HCT116 (cell line): ENCODE results near the gene KRT38. TPM values are rescaled to one million over a fixed set of nuclear protein-coding genes. Genes with fewer than 3 reads are reported as not detected.

ENCODE experiments used
- ATAC-seq: fragments of 200-7000 bp; cut with Tn5 transposase; 2 replicates; pipeline ENCODE4 v1.9.1; 2020; ENCODE audit warnings: mild to moderate bottlenecking, moderate library complexity
- BruUV-seq: library from RNA; stranded (reverse); fragments of 400-500 nt; replicated peaks from 2 replicates; lab custom pipeline; 2021; lab: Mats Ljungman, UMichigan
- CTCF ChIA-PET: fragments of 300-600 bp; sonication (Branson Sonifier 250); formaldehyde crosslinking; loops from one replicate; lab custom pipeline; 2021; ENCODE audit warnings: antibody characterized with exemption; lab: Charles Lee
- POLR2A ChIA-PET: fragments of 300-600, 350-600 bp; sonication (Branson Sonifier 250); formaldehyde crosslinking; loops from one replicate; lab custom pipeline; 2021; ENCODE audit warnings: antibody characterized with exemption; lab: Charles Lee
- RAD21 ChIA-PET, 2 experiments: fragments of 300-600 bp; sonication (Branson Sonifier 250); formaldehyde crosslinking; loops; one replicate each; lab custom pipeline; 2023; ENCODE audit warnings: low total read pairs in 2 of 2; ENCODE audit not compliant: uncharacterized antibody in 2 of 2, unreplicated experiment in 2 of 2, low non-redundant PET in 1 of 2; lab: Charles Lee
- DNase-seq: peaks from one replicate; pipeline ENCODE4 v3.0.0-alpha.2; 2010; ENCODE audit warnings: low read depth, low spot score
- H2AFZ ChIP-seq: fragments of 200-600 bp; shearing (Covaris generic), sonication (generic); 2 replicates; pipeline ENCODE4 v1.6.1; 2017; ENCODE audit warnings: low read depth, mixed run types, mixed read lengths, antibody characterized with exemption, low read length; ENCODE audit not compliant: poor library complexity, severe bottlenecking
- H3K27ac ChIP-seq: 2 replicates; pipeline ENCODE4 v1.5.1; 2012; ENCODE audit warnings: low read depth, low read length
- H3K27me3 ChIP-seq: fragments of 200-600 bp; sonication (generic); 2 replicates; pipeline ENCODE4 v1.6.1; 2016; ENCODE audit warnings: mixed run types, low read length, mixed read lengths; ENCODE audit not compliant: insufficient read depth
- H3K36me3 ChIP-seq, 2 experiments: fragments of 200-500 bp in 1 of 2; fragments of 200-600 bp in 1 of 2; sonication (Bioruptor generic) in 1 of 2; sonication (generic) in 1 of 2; 2 replicates each; pipeline versions ENCODE4 v1.5.1 to v1.6.1; 2014 to 2016; ENCODE audit warnings: low read length in 2 of 2, inconsistent platforms in 1 of 2, mixed read lengths in 1 of 2, mixed run types in 1 of 2; ENCODE audit not compliant: insufficient read depth in 2 of 2, control insufficient read depth in 1 of 2
- H3K4me1 ChIP-seq, 2 experiments: fragments of 200-600 bp in 1 of 2; sonication (generic) in 1 of 2; 2 replicates each; pipeline versions ENCODE4 v1.5.1 to v1.6.1; 2012 to 2017; ENCODE audit warnings: low read length in 2 of 2, inconsistent platforms in 1 of 2, mild to moderate bottlenecking in 1 of 2, mixed read lengths in 1 of 2, mixed run types in 1 of 2, moderate library complexity in 1 of 2; ENCODE audit not compliant: insufficient read depth in 2 of 2, control insufficient read depth in 1 of 2
- H3K4me2 ChIP-seq: fragments of 200-600 bp; sonication (generic); 2 replicates; pipeline ENCODE4 v1.6.1; 2017; ENCODE audit warnings: mixed run types, low read length, mixed read lengths
- H3K4me3 ChIP-seq, 2 experiments: fragments of 200-600 bp in 1 of 2; sonication (generic) in 1 of 2; replicated peaks in 1 of 2; 2 replicates each; pipeline ENCODE4 v1.5.1; 2011 to 2016; ENCODE audit warnings: low read length in 2 of 2, control low read depth in 1 of 2, low read depth in 1 of 2, mild to moderate bottlenecking in 1 of 2, mixed read lengths in 1 of 2, mixed run types in 1 of 2
- H3K79me2 ChIP-seq: fragments of 200-600 bp; sonication (generic); 2 replicates; pipeline ENCODE4 v1.6.1; 2017; ENCODE audit warnings: mild to moderate bottlenecking, mixed run types, low read length, moderate library complexity, mixed read lengths; ENCODE audit not compliant: insufficient read depth
- H3K9ac ChIP-seq: fragments of 200-600 bp; sonication (generic); 2 replicates; pipeline ENCODE4 v1.6.1; 2016; ENCODE audit warnings: low read length, mixed read lengths
- H3K9me2 ChIP-seq: fragments of 200-600 bp; sonication (generic), shearing (Covaris generic); 2 replicates; pipeline ENCODE4 v1.6.1; 2017; ENCODE audit warnings: mixed run types, mild to moderate bottlenecking, moderate library complexity; ENCODE audit not compliant: insufficient read depth
- H3K9me3 ChIP-seq, 2 experiments: fragments of 200-500 bp in 1 of 2; fragments of 200-600 bp in 1 of 2; sonication (Bioruptor generic) in 1 of 2; sonication (generic) in 1 of 2; 2 replicates each; pipeline ENCODE4 v1.6.1; 2014 to 2017; ENCODE audit warnings: low read length in 2 of 2, mixed read lengths in 2 of 2, inconsistent platforms in 1 of 2, low read depth in 1 of 2, mild to moderate bottlenecking in 1 of 2, mixed run types in 1 of 2, moderate library complexity in 1 of 2; ENCODE audit not compliant: control insufficient read depth in 1 of 2, insufficient read depth in 1 of 2
- H4K20me1 ChIP-seq: fragments of 200-600 bp; sonication (generic), shearing (Covaris generic); 2 replicates; pipeline ENCODE4 v1.6.1; 2017; ENCODE audit warnings: mixed run types, mild to moderate bottlenecking, moderate library complexity; ENCODE audit not compliant: insufficient read depth
- EGR1 ChIP-seq: IDR thresholded peaks from 2 replicates; pipeline ENCODE4 v1.6.1; 2012; ENCODE audit warnings: low read depth
- FOSL1 ChIP-seq: IDR thresholded peaks from 2 replicates; pipeline ENCODE4 v1.6.1; 2012; ENCODE audit warnings: low read depth
- YY1 ChIP-seq: IDR thresholded peaks from 2 replicates; pipeline ENCODE4 v1.6.1; 2011; ENCODE audit warnings: low read length, low read depth, moderate library complexity, mild to moderate bottlenecking; ENCODE audit not compliant: insufficient replicate concordance; ENCODE audit errors: extremely low read depth
- intact Hi-C: fragments of 100-400 bp; cut with micrococcal nuclease; formaldehyde crosslinking; loops from 2 replicates; pipeline ENCODE4 v1.10.0; 2022
- total RNA-seq: library from RNA; stranded (reverse); gene quantifications from one replicate; pipeline ENCODE4 v1.2.1, GENCODE V29; 2021; ENCODE audit not compliant: unreplicated experiment
- TF ChIP-seq, protein P1 (sequence below): IDR thresholded peaks from 2 replicates; pipeline ENCODE4 v1.6.1; 2012
- TF ChIP-seq, protein P2 (sequence below): IDR thresholded peaks from 2 replicates; pipeline ENCODE4 v1.6.1; 2011; ENCODE audit warnings: mild to moderate bottlenecking, low read length, moderate library complexity; ENCODE audit not compliant: insufficient replicate concordance; ENCODE audit errors: extremely low read depth
- TF ChIP-seq, protein P3 (sequence below): IDR thresholded peaks from 2 replicates; pipeline ENCODE4 v1.6.1; 2012; ENCODE audit warnings: low read depth

The KRT38 gene
- total RNA-seq, 1 experiment from 2014 or later, result not detected

DNA sequence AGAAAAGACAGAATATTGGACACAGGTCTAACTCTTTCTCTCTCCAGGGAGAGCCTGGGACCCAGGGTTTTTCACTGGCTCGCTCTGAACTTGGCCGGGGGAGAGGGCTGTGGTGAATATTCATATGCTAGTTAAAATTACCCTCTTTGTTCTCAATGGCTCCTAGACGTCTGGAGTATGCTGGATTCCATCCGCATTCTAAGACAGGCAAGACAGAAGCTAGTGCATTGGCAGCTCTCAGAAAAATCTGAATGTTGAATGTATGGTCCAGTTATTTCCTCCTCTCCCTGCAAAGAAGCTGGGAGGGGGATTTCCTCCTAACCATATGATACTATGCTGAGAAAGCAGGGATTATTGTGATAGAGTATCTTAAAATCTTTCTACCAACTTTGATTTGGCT, 53.1 kb downstream of the KRT38 start:
- Histone ChIP-seq H4K20me1 (no peaks in the 10 kb centered on the region), H2AFZ (no peak overlapping the region), H3K9ac (no peak overlapping the region), H3K27ac (no peak overlapping the region), H3K79me2 (no peaks in the 10 kb centered on the region), H3K9me3 (peaks cover 4 to 12% of the 10 kb centered on the region in 2 experiments; a peak in 1 of 4 replicates), H3K27me3 (no peaks in the 10 kb centered on the region), H3K4me2 (no peak overlapping the region), H3K9me2 (no peaks in the 10 kb centered on the region), H3K36me3 (no peaks in the 10 kb centered on the region), H3K4me1 (peaks cover 0 to 5% of the 10 kb centered on the region in 2 experiments; a peak in 2 of 4 replicates)
- ATAC-seq, result no peak
- CTCF ChIA-PET, result no interaction called here
- no TSS peak for BruUV-seq
- intact Hi-C loops, result no loop called here
- RAD21 ChIA-PET, result no interaction called here
- no peak for TF ChIP-seq FOSL1
- no peak for TF ChIP-seq YY1
- TF ChIP-seq, protein P1, sequence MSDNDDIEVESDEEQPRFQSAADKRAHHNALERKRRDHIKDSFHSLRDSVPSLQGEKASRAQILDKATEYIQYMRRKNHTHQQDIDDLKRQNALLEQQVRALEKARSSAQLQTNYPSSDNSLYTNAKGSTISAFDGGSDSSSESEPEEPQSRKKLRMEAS, result no peak
- TF ChIP-seq EGR1, result no peak
- TF ChIP-seq, protein P2, sequence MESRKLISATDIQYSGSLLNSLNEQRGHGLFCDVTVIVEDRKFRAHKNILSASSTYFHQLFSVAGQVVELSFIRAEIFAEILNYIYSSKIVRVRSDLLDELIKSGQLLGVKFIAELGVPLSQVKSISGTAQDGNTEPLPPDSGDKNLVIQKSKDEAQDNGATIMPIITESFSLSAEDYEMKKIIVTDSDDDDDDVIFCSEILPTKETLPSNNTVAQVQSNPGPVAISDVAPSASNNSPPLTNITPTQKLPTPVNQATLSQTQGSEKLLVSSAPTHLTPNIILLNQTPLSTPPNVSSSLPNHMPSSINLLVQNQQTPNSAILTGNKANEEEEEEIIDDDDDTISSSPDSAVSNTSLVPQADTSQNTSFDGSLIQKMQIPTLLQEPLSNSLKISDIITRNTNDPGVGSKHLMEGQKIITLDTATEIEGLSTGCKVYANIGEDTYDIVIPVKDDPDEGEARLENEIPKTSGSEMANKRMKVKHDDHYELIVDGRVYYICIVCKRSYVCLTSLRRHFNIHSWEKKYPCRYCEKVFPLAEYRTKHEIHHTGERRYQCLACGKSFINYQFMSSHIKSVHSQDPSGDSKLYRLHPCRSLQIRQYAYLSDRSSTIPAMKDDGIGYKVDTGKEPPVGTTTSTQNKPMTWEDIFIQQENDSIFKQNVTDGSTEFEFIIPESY, result no peak
- TF ChIP-seq, protein P3, sequence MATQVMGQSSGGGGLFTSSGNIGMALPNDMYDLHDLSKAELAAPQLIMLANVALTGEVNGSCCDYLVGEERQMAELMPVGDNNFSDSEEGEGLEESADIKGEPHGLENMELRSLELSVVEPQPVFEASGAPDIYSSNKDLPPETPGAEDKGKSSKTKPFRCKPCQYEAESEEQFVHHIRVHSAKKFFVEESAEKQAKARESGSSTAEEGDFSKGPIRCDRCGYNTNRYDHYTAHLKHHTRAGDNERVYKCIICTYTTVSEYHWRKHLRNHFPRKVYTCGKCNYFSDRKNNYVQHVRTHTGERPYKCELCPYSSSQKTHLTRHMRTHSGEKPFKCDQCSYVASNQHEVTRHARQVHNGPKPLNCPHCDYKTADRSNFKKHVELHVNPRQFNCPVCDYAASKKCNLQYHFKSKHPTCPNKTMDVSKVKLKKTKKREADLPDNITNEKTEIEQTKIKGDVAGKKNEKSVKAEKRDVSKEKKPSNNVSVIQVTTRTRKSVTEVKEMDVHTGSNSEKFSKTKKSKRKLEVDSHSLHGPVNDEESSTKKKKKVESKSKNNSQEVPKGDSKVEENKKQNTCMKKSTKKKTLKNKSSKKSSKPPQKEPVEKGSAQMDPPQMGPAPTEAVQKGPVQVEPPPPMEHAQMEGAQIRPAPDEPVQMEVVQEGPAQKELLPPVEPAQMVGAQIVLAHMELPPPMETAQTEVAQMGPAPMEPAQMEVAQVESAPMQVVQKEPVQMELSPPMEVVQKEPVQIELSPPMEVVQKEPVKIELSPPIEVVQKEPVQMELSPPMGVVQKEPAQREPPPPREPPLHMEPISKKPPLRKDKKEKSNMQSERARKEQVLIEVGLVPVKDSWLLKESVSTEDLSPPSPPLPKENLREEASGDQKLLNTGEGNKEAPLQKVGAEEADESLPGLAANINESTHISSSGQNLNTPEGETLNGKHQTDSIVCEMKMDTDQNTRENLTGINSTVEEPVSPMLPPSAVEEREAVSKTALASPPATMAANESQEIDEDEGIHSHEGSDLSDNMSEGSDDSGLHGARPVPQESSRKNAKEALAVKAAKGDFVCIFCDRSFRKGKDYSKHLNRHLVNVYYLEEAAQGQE, result no peak
- TF ChIP-seq, all 23 proteins: peak for 0
- no peak overlapping the region for H3K4me3 ChIP-seq
- POLR2A ChIA-PET, result no interaction called here
- DNase-seq, result no peak
